ENCODE results near the gene NSD2.

Gene NSD2

GRCh38 chr4:1862961-1863296 lies 8.3 kb upstream of the NSD2 start:
- in situ Hi-C loops (cut with HindIII; ENCODE audit: low sequenced_read_pairs) = no loop called here

DNA sequence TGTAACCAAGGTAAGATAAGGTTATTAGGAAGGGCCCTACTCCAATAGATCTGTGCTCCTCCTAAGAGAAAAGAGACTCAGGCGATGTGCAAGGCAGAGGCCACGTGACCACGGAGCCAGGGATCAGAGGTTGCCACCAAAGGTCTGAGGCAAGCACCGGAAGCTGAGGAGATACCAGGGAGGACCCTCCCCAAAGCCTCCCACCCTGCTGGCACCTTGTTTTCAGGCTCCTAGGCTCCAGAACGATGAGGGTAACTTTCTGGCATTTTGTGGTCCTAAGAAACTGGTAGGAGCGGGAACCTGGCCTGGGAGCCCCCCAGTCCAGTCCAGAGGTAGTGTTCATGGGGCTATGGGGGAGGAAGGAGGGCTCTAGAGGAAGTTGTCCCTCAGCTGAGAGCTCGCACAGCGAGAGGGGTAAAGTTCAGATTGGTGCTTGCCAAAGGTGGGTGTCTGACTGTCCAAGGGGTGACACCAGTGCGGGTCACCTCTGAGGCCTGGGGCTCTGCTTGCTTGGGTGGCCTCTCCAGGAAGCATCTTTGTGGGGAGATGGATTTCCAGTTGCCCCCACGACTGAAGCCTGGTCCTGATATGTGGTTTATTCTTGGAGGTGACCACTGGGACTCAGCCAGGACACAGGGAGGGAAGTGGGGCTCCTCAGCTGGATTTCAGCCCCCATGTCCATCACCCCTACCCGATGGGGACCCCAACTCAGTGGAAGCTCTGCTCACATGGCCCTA lies 7.7 kb upstream of the NSD2 start:
- in situ Hi-C loops (cut with HindIII; ENCODE audit: low sequenced_read_pairs) = no loop called here

DNA sequence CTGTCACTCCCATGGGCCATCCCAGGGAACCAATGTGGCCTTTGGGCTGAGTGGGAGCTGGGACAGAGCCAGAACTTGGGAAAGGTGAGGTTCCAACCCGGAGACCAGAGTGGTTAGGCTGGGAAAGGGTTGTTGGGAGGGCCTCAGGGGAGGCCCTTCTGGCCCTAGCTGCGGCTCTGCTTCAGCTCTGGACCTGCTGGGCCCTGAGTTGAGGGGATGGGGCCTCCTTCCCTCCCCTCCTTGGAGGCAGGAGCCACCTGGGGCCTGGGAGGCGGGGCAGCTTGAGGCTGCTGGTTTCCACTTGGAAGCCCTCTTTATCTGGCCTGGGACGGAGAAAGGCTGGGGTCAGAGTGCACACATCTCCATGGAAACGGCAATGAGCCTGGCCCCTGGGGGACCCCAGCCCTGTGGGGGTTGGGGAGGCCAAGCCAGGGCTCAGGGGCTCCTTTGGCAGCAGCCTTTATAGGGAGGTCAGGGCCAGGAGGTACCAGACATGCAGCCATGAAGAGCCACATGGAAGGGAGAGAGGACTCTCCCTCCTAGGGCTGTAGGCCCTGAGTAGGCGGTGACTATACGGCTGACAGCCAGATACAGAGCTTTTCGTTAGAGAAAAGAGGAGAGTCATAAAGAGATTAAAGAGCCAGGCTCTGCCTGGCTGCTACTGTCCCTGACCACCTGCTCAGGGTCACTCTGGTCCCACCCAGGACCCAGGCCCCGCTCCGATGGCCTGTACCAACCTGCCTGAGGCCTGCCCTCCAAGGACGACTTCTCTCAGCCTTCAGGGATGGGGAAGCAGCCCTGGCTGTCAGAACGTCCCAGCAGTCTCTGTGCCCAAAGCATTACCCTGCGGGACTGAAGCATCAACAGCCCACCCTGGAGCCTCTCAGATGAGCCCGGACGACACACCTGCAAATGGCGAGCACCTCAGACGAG lies 6.9 kb upstream of the NSD2 start:
- in situ Hi-C loops (cut with HindIII; ENCODE audit: low sequenced_read_pairs) = no loop called here

DNA sequence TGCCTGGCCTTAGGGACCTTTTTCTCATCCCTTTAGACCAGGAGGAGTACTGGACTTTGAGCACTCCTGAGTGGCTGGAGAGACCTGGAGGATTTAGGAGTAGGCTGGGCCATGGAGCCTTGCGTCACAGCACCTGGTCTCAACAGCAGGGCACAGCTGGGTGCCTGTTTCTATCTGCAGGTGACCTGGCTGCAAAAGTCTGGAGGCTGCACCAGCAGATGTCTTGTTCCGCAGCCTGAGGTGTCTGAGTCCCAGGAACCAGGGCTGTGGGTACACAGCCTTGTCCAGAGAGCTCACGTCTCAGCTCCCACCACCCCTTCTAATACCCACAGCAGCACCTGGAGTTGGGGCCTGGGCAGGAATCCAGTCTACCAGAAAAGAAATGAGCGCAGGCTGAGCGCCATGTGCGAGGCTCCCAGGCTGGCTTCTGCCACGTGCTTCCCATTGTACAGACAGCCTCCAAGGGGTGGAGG lies 5.0 kb upstream of the NSD2 start:
- in situ Hi-C loops (cut with HindIII; ENCODE audit: low sequenced_read_pairs) = no loop called here

DNA sequence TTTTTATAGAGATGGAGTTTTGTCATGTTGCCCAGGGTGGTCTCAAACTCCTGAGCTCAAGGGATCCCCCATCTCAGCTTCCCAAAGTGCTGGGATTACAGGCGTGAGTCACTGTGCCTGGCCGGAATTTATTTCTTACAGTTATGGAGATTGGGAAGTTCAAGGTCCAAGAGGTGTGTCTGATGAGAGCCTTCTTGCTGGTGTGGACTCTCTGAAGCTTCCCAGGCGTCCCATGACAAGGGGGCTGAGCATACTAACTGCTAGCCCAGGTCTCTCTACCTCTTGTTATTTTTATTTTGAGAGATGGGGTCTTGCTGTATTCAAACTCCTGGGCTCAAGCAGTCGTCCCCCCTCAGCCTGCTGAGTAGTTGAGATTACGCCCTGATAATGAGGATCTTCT lies 2.9 kb upstream of the NSD2 start:
- in situ Hi-C loops (cut with HindIII; ENCODE audit: low sequenced_read_pairs) = no loop called here

GRCh38 chr4:1868912-1869311 lies 2.3 kb upstream of the NSD2 start:
- in situ Hi-C loops (cut with HindIII; ENCODE audit: low sequenced_read_pairs) = no loop called here

GRCh38 chr4:1869530-1870327 lies 1.5 kb upstream of the NSD2 start:
- in situ Hi-C loops (cut with HindIII; ENCODE audit: low sequenced_read_pairs) = no loop called here

GRCh38 chr4:1870328-1870577 lies 940 bp upstream of the NSD2 start:
- in situ Hi-C loops (cut with HindIII; ENCODE audit: low sequenced_read_pairs) = no loop called here

- in situ Hi-C loops (cut with HindIII; ENCODE audit: low sequenced_read_pairs) = no loop called here
Measured at GRCh38 chr4:1871471-1872021, 353 bp downstream of the NSD2 start.

- in situ Hi-C loops (cut with HindIII; ENCODE audit: low sequenced_read_pairs) = no loop called here
Measured at GRCh38 chr4:1872870-1873269, 1.7 kb downstream of the NSD2 start.

GRCh38 chr4:1873291-1873690 lies 2.1 kb downstream of the NSD2 start:
- in situ Hi-C loops (cut with HindIII; ENCODE audit: low sequenced_read_pairs) = no loop called here

DNA sequence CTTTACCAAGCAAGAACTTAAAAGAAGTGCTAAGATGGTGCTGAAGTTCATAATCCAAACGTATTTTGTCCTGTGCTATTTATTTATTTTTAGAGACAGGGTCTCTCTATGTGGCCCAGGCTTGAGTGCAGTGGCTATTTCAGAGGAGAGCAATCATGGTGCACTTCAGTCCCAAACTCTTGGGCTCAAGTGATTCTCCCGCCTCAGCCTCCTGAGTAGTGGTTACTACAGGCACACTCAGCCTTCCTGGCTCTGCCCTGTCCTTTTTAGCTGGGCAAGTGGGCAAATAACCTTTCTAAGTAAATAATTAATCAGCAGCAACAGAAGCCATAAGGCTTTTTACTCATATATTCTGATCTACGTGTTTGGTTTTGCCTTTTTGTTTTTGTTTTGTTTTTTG lies 2.6 kb downstream of the NSD2 start:
- in situ Hi-C loops (cut with HindIII; ENCODE audit: low sequenced_read_pairs) = no loop called here

DNA sequence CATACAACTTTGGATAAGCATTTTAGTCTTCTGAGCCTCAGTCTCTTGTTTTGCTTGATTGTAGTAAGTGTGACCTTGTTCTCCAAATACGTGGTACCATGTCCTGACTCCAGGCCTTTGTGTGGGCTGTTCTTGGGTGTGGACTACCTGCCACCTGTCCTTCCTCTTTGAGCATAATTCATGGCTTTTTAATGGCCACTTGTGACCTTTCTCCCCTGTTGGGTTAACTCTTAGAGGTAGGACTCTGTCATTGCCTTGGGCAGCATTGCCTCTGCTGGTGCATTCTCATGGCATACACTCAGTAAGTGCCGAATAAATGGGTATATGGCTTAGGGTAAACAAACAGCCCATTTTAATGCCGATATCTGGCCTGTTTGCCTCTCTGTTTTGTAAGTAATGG lies 3.0 kb downstream of the NSD2 start:
- in situ Hi-C loops (cut with HindIII; ENCODE audit: low sequenced_read_pairs) = no loop called here

DNA sequence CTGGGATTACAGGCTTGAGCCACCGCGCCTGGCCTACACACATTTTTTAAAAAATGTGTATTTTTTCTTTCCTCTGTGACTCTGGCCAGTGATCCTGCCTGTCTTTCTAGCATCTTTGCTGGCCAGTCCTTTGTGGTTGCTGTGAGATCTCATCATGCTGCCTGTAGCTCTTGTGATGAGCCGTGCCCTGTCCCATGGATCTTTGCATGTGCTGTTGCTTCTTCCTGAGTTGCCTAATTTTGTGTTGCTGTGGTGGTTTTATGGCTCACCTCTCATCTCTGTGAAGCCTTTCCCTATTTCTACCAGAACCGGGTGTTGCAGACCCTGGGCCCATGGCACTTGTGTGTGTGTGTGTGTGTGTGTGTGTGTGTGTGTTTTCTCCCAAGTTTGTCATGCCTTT lies 8.3 kb downstream of the NSD2 start:
- in situ Hi-C loops (cut with HindIII; ENCODE audit: low sequenced_read_pairs) = no loop called here

GRCh38 chr4:1880332-1880731 lies 9.1 kb downstream of the NSD2 start:
- in situ Hi-C loops (cut with HindIII; ENCODE audit: low sequenced_read_pairs) = no loop called here

- in situ Hi-C loops (cut with HindIII; ENCODE audit: low sequenced_read_pairs) = no loop called here
Measured at GRCh38 chr4:1882850-1883271, 11.7 kb downstream of the NSD2 start.

DNA sequence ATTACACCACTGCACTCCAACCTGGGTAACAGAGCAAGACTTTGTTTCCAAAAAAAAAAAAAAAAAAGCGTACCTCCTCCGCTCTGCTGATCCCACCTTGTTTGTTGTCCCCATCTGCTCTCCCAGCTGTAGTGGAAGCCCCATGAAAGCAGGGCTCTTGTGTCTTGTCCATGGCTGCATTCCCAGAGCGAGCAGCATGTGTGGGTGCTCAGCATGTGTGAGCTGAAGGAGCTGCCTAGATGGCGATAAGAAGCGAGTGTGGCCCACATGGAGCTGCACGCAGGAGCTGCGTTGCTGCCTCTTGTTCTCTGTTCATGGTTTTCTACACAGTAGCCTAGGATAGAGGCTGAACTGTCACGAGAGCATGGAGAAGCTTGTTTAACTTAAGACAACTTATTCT lies 12.4 kb downstream of the NSD2 start:
- in situ Hi-C loops (cut with HindIII; ENCODE audit: low sequenced_read_pairs) = no loop called here

DNA sequence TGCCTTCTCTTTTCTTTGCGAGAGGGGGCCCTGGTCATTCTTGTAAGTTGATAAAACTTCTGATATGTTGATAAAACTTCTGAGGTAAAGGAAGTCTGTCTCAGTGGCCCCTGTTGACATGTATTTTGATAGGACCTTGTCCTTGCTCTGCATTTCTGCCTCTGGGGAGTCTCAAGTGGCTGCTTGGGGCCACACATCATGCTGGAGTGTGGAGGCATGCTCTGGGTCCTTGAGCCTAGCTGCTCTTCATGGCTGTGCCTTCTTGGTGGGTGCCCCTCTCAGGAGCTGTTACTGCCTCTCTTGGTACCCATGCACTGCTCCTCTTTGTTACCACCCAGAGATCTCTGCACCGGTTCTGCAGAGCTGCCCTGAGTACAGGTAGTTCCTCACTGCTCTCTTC lies 14.2 kb downstream of the NSD2 start:
- in situ Hi-C loops (cut with HindIII; ENCODE audit: low sequenced_read_pairs) = no loop called here

- in situ Hi-C loops (cut with HindIII; ENCODE audit: low sequenced_read_pairs) = no loop called here
Measured at GRCh38 chr4:1887052-1887451, 15.9 kb downstream of the NSD2 start.

GRCh38 chr4:1890979-1891570 lies 19.9 kb downstream of the NSD2 start:
- in situ Hi-C loops (cut with HindIII; ENCODE audit: low sequenced_read_pairs) = no loop called here

Data from endothelial cell of hepatic sinusoid (primary cell).